HG03378 (cell line): Measurements from ENCODE around the gene ADPRM.
"Not testable (repeated sequence)": the region's sequence is repeated elsewhere in the genome, so short reads cannot be mapped to it uniquely, and the experiment has no call there.

ENCODE experiments used
- ATAC-seq: cut with Tn5 transposase; IDR thresholded peaks from one replicate; pipeline ENCODE4 v1.9.1; 2021; ENCODE audit warnings: mild to moderate bottlenecking, moderate library complexity; ENCODE audit not compliant: unreplicated experiment

The ADPRM gene, protein sequence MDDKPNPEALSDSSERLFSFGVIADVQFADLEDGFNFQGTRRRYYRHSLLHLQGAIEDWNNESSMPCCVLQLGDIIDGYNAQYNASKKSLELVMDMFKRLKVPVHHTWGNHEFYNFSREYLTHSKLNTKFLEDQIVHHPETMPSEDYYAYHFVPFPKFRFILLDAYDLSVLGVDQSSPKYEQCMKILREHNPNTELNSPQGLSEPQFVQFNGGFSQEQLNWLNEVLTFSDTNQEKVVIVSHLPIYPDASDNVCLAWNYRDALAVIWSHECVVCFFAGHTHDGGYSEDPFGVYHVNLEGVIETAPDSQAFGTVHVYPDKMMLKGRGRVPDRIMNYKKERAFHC

DNA sequence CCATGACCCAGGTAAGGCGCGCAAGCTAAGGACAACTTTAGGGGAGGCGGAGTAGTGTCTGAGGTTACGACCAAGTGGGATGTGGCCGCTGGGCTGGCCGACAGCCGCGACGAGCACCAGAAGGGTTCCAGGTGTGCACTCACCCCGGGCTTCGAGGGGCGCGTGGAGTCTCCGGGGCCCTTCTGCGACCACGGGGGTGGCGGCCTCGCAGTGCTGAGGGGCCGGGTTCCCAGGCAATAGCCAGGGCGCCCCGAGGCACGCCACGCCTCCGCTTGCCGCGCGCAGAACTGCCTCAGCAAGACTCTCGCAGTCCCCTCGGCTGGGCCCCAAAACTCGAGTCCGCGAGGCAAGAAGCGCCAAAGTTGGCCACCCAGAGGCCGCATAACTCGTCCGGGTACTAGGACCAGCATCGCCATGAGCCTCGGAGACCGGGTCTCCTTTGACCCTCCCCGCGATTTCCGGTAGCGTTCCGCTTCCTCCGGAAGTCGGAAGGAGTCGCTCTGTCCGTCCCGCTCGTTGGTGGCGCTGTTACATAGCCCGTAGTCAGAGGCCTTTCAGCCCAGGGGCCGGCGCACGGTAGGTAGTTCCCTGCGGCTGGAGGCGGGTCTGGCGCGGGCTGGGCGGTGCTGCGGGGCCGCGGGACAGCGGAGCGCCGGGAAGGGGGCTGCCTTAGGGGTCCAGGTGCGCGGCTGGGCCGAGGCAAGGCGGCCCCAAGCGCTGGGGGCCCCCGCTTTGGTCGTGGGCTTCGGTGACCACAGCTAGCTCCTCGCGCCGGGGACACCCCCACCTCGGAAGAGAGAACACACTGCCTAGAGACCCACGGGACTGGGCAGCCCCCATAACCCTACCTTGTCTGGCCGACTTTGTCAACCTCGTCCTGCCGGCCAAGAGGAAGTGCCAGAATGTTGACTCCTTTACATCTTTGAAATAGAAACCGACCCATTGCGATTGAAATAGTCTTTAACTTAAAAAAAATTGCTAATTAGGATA lies at the start of gene ADPRM, which contains the start of gene SCO1:
TSS of gene ADPRM (plus strand) at position 503 of the 990 bp plus-strand sequence. CDS start 7,333 bp downstream, outside the sequence.
TSS of gene SCO1 (minus strand) at position 442 of the 990 bp plus-strand sequence. CDS start at position 416, 26 bp downstream.
- ATAC-seq, result peak; percentile 93

DNA sequence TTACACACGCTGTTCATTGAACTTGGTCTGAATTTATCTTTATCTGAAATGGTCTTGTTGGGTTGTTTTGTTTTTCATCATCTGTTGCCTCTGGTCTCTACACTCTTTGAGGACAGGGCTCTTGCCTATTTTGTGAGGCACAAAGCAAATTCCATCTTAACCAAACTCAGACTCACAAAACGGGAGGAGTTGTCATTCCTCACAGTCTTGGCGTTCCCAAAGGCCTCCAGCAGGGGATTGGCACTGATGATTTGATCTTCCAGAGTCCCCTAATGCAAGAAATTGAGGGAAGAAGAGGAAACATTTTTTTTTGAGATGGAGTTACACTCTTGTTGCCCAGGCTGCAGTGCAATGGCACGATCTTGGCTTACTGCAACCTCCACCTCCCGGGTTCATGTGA lies 49.0 kb upstream of the ADPRM start:
- ATAC-seq, result no peak

GRCh38 chr17:10648956-10649355 lies 48.4 kb upstream of the ADPRM start:
- ATAC-seq, result no peak

- no peak for ATAC-seq
Observed at GRCh38 chr17:10649602-10650001, 47.8 kb upstream of the ADPRM start.

DNA sequence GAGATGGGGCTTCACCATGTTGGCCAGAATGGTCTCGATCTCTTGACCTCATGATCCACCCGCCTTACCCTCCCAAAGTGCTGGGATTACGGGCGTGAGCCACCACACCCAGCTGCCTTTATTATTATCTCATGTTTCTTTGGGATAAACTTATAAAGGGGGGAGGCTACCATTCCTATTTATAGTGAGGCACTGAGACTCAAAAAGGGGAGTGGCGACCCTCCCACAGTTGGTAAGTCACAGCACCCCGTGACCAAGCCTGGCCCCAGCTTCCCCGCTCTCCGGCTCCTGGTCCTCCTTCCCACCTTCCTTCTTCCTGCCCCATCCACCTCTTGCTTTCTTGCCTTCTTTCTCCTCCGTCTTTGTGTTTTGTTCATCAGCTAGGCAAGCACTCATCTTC lies 45.5 kb upstream of the ADPRM start:
- no peak for ATAC-seq

GRCh38 chr17:10652984-10653659 lies 44.3 kb upstream of the ADPRM start:
- ATAC-seq, result no peak

DNA sequence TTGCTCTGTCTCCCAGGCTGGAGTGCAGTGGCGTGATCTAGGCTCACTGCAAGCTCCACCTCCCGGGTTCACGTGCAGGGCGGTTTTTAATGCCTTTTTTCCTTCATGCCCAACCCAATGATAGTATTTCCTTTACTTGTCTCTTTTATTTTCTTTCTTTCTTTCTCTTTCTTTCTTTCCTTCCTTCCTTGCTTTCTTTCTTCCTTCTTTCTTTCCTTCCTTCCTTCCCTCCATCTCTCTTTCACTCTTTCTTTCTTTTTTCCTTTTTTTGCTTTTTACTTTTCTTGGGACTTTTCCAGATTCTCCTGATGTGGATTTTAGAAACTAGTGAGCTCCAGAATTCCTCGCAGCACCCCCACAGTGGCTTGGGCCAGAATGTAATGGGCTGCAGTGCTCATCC lies 43.4 kb upstream of the ADPRM start:
- ATAC-seq, result no peak

- no peak for ATAC-seq
Observed at GRCh38 chr17:10657148-10657547, 40.2 kb upstream of the ADPRM start, which contains the start of gene MYH3. TSS of gene MYH3 (minus strand) at chr17:10657309. CDS start at chr17:10655064, 2,245 bp downstream.

GRCh38 chr17:10657879-10658278 lies 39.5 kb upstream of the ADPRM start:
- ATAC-seq, result no peak

- ATAC-seq, result no peak
Observed at GRCh38 chr17:10661437-10661836, 36.0 kb upstream of the ADPRM start.

- no peak for ATAC-seq
Observed at GRCh38 chr17:10663231-10663630, 34.2 kb upstream of the ADPRM start.

- ATAC-seq, result no peak
Observed at GRCh38 chr17:10664571-10664970, 32.8 kb upstream of the ADPRM start.

DNA sequence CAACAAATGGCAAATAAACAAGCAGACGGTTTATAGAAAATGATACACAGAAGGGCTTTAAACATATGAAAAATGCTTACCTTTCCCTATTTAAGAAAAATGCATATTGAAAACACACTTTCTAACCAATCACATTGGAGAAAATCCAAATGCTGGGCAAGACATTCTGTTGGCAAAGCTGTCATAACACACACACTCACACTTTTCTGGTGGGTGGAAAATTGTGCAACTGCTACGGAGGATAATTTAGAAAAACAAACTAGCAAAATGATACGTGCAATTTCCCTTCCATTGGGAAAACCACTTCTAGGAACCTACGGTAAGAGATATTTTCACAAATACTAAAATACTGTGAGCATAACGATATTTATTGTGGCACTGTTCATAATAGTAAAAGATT lies 30.5 kb upstream of the ADPRM start:
- no peak for ATAC-seq

DNA sequence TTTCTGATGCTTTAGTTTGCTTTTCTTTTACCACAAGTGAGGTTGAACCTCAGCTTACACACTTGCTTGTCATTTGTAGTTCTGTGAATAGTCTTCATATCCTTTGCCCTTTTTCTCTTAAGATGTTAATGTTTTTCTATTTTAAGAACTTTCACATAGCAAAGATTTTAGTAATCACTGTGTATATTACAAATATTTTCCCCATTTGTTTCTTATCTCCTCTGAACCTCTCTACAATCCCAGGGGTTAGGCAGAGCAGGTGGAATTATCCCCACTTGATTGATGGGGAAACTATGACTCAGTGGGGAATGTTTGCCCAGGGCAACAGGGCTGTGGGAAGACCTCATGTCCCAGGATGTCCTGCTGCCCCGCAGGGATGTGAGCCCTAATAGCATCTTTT lies 28.6 kb upstream of the ADPRM start:
- ATAC-seq, result no peak

DNA sequence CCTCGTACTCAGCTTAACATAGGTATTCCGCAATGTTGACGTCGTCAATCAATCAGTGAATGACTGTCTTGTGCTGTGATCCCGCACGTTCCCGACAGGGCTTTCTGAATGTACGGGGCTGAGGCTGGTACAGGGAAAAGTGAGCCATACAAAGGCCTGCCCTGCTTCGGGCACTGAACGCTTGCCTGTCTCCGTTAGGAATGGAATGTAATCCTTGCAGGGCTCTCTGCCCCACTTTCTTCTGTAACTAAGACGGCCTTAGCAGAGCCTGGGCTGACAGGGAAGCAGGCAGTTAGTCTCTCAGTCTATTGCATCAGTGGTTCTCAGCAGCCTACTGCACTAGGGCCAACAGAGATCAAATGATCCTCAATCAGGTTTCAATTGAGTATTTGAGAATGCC lies 24.1 kb upstream of the ADPRM start:
- no peak for ATAC-seq

DNA sequence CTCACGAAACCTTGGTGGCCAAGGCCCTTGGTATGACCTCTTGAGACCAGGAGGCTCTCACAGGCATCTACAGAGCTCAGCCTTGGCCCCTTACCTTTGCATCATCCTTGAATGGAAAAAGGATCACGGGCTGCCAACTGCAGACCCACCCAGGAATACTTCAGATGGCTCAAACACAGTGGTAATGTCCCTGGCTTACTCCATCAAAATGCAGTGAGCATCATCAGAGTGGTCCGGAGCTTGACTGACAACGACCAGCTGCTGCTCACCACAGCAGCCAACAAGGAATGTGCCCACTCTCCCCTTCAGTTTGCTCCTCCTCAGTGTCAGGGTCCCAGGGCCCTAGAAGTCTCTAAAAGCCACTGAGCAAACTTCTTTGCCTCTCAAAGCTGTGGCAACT lies 22.7 kb upstream of the ADPRM start:
- ATAC-seq, result no peak

DNA sequence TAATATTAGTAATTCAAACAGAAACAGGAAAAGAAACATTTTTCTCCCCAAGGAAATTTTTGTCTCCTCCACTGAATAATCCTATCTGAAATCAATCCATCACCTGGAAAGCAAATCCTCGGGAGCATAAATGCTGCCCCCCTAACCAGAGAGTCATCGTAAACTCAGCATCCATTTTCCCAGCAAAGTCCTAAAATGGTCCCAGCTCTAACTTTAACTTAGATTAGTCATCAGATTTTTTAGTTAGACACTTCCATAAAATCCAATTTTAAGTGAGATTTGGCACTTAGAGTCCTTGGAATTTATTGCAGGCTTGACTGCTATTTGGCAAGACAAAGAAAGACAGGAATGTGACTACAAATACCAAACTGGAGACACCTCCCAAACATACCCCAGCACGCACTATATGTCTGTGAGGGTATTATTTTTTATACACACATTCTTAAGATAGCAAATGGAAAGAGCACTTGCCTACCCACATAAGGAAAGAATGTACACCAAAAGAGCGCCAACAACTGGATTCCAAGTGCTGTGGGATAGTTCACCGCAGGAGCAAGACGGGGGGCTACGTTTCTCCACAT lies 15.4 kb upstream of the ADPRM start:
- ATAC-seq, result no peak

GRCh38 chr17:10683853-10684252 lies 13.5 kb upstream of the ADPRM start:
- ATAC-seq, result no peak

GRCh38 chr17:10687499-10687898 lies 9.9 kb upstream of the ADPRM start:
- no peak for ATAC-seq

- ATAC-seq, result not testable (repeated sequence)
Observed at GRCh38 chr17:10695875-10696407, 1.5 kb upstream of the ADPRM start.
